HG03342 (cell line): ENCODE data around the gene ST8SIA4.
A peak's percentile ranks its signal among the peaks of the same experiment; 100 is the strongest.

Experiments
- ATAC-seq: cut with Tn5 transposase; IDR thresholded peaks from one replicate; pipeline ENCODE4 v1.9.1; 2021; ENCODE audit warnings: mild to moderate bottlenecking, moderate library complexity; ENCODE audit not compliant: unreplicated experiment

The ST8SIA4 gene

GRCh38 chr5:100872408-100873190 lies 30.5 kb downstream of the ST8SIA4 start:
- ATAC-seq: peak; percentile 38

GRCh38 chr5:100867039-100867562 lies 36.0 kb downstream of the ST8SIA4 start:
- ATAC-seq: no peak

- no peak for ATAC-seq
Measured at GRCh38 chr5:100864931-100865330, 38.2 kb downstream of the ST8SIA4 start.

GRCh38 chr5:100863739-100864138 lies 39.3 kb downstream of the ST8SIA4 start:
- ATAC-seq: no peak

- no peak for ATAC-seq
Measured at GRCh38 chr5:100861148-100861547, 41.9 kb downstream of the ST8SIA4 start.

GRCh38 chr5:100860407-100860806 lies 42.7 kb downstream of the ST8SIA4 start:
- peak; percentile 36 for ATAC-seq

GRCh38 chr5:100858987-100859545 lies 44.0 kb downstream of the ST8SIA4 start:
- no peak for ATAC-seq

- no peak for ATAC-seq
Measured at GRCh38 chr5:100856462-100856861, 46.6 kb downstream of the ST8SIA4 start.

GRCh38 chr5:100855937-100856430 lies 47.1 kb downstream of the ST8SIA4 start:
- ATAC-seq: no peak

- ATAC-seq: peak; percentile 12
Measured at GRCh38 chr5:100855295-100855694, 47.8 kb downstream of the ST8SIA4 start.

- no peak for ATAC-seq
Measured at GRCh38 chr5:100854591-100854990, 48.5 kb downstream of the ST8SIA4 start.

- ATAC-seq: no peak
Measured at GRCh38 chr5:100853582-100853981, 49.5 kb downstream of the ST8SIA4 start.

GRCh38 chr5:100852988-100853449 lies 50.1 kb downstream of the ST8SIA4 start:
- ATAC-seq: peak; percentile 96

- ATAC-seq: no peak
Measured at GRCh38 chr5:100852051-100852450, 51.0 kb downstream of the ST8SIA4 start.

- ATAC-seq: no peak
Measured at GRCh38 chr5:100846772-100847171, 56.3 kb downstream of the ST8SIA4 start.

- ATAC-seq: no peak
Measured at GRCh38 chr5:100842080-100842479, 61.0 kb downstream of the ST8SIA4 start.

- peak; percentile 43 for ATAC-seq
Measured at GRCh38 chr5:100841358-100842076, 61.6 kb downstream of the ST8SIA4 start.

- ATAC-seq: peak; percentile 45
Measured at GRCh38 chr5:100840789-100841188, 62.3 kb downstream of the ST8SIA4 start.

- peak; percentile 78 for ATAC-seq
Measured at GRCh38 chr5:100840370-100840769, 62.7 kb downstream of the ST8SIA4 start.

- no peak for ATAC-seq
Measured at GRCh38 chr5:100838048-100838473, 65.0 kb downstream of the ST8SIA4 start.

GRCh38 chr5:100834519-100834918 lies 68.6 kb downstream of the ST8SIA4 start:
- no peak for ATAC-seq
